ENCODE measurements around the gene PDLIM7. TPM values are rescaled to one million over a fixed set of nuclear protein-coding genes. Genes with fewer than 3 reads are reported as not detected.

Gene PDLIM7
- polyA plus RNA-seq, 1 of the 3 experiments (the other 2 are of a cell fraction): 206 TPM

DNA sequence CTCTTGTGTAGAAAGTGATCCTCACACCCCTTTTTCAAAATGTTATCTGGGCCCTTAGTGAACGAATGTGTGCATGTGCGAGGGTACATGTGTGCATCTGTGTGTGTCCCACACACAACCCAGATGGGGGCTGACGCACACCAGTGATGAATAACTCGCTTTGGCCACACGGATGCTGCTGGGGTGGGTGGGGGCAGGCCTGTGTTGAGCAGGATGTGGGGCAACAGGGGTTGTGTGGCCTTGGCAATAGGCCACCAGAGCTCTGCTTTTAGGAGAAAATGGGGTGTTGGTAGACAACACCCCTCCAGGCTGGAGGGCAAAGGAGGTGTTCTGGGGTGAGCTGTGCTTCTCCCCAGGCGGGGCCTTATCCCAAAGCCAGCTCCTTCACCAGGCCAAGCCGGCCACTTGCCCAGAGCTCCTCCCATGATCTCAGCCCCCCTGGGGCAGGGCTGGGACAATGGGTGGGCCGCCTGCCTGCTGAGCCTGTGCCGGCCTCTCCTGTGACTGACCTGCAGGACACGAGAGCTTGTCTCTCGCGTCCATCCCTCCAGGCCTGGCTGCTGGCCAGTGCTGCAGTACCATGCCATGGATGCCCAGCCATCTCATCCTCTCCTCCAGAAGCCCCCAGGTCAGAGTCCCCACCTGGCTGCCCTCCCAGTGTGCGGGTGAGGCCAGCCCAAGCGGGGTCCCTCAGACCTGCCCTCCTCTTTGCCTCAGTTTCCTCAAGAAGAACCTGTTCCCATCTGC lies 25.6 kb downstream of the PDLIM7 start (continued):
- no peak for TF ChIP-seq EZH2phosphoT487 (IDR thresholded peaks at IDR 0.05; ENCODE audit: borderline replicate concordance, low read depth)
- no peak for TF ChIP-seq POLR2AphosphoS5 (IDR thresholded peaks at IDR 0.05; ENCODE audit: low read depth, low read length)
- no peak for TF ChIP-seq FOXJ3 (CRISPR knock-in tag; IDR thresholded peaks at IDR 0.05)
- no peak for TF ChIP-seq GABPA (IDR thresholded peaks at IDR 0.05; ENCODE audit: low read depth)
- no peak for TF ChIP-seq RCOR1 (IDR thresholded peaks at IDR 0.05; ENCODE audit: low read length)
- TF ChIP-seq, protein P1, sequence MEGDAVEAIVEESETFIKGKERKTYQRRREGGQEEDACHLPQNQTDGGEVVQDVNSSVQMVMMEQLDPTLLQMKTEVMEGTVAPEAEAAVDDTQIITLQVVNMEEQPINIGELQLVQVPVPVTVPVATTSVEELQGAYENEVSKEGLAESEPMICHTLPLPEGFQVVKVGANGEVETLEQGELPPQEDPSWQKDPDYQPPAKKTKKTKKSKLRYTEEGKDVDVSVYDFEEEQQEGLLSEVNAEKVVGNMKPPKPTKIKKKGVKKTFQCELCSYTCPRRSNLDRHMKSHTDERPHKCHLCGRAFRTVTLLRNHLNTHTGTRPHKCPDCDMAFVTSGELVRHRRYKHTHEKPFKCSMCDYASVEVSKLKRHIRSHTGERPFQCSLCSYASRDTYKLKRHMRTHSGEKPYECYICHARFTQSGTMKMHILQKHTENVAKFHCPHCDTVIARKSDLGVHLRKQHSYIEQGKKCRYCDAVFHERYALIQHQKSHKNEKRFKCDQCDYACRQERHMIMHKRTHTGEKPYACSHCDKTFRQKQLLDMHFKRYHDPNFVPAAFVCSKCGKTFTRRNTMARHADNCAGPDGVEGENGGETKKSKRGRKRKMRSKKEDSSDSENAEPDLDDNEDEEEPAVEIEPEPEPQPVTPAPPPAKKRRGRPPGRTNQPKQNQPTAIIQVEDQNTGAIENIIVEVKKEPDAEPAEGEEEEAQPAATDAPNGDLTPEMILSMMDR (IDR thresholded peaks at IDR 0.05): no peak
- TF ChIP-seq, protein P2, sequence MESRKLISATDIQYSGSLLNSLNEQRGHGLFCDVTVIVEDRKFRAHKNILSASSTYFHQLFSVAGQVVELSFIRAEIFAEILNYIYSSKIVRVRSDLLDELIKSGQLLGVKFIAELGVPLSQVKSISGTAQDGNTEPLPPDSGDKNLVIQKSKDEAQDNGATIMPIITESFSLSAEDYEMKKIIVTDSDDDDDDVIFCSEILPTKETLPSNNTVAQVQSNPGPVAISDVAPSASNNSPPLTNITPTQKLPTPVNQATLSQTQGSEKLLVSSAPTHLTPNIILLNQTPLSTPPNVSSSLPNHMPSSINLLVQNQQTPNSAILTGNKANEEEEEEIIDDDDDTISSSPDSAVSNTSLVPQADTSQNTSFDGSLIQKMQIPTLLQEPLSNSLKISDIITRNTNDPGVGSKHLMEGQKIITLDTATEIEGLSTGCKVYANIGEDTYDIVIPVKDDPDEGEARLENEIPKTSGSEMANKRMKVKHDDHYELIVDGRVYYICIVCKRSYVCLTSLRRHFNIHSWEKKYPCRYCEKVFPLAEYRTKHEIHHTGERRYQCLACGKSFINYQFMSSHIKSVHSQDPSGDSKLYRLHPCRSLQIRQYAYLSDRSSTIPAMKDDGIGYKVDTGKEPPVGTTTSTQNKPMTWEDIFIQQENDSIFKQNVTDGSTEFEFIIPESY (IDR thresholded peaks at IDR 0.05; ENCODE audit: borderline replicate concordance, low read depth): no peak

GRCh38 chr5:177470759-177471536 lies 26.5 kb downstream of the PDLIM7 start:
- ChIA-PET CTCF (interaction anchor here (1.0 to 20.3 kb wide), 7 partner anchors 15 to 357 kb away, joined by 3 to 215 read pairs (median 12); partner anchors contain the start of gene PDLIM7), POLR2A (interaction anchor here (1.1 to 4.6 kb wide), 10 partner anchors 8 to 30 kb away, joined by 3 to 43 read pairs (median 10); partner anchors contain the start of gene PDLIM7)
- Histone ChIP-seq H2AFZ (ENCODE audit: low read depth) (no peak overlapping the region), H3K4me1 (ENCODE audit: control insufficient read depth in 1 of 2, insufficient read depth in 2 of 2, low read depth in 1 of 2, low read length in 1 of 2) (peaks cover 35 to 57% of the 10 kb centered on the region in 2 experiments; a peak in 3 of 4 replicates), H3K27ac (ENCODE audit: low read depth in 2 of 2, low read length in 1 of 2) (peak overlapping the region; percentile 38 to 53; a peak in 3 of 4 replicates), H3K79me2 (ENCODE audit: insufficient read depth) (peaks cover 63% of the 10 kb centered on the region), H3K4me2 (peak overlapping the region; percentile 100), H3K27me3 (ENCODE audit: insufficient read depth) (no peaks in the 10 kb centered on the region), H3K9ac (peak overlapping the region; percentile 81; the same call in 1 of the 2 replicates), H3K9me2 (no peaks in the 10 kb centered on the region), H4K20me1 (ENCODE audit: insufficient read depth) (peaks cover 60% of the 10 kb centered on the region), H3K9me3 (no peaks in the 10 kb centered on the region), H3K36me3 (replicated peaks in 1 of 2; ENCODE audit: control insufficient read depth in 1 of 2, insufficient read depth in 2 of 2, low read length in 1 of 2) (peaks cover 20 to 40% of the 10 kb centered on the region in 2 experiments), H3K4me3 (ENCODE audit: low read depth in 2 of 2, low read length in 1 of 2) (peak overlapping the region; percentile 96), H3F3A (replicated peaks; ENCODE audit: insufficient read depth) (peaks cover 19% of the 10 kb centered on the region)
- WGBS (ENCODE audit: low lambda C conversion rate): 81% methylated on average over 5 of the region's 10 CpGs
- no peak for DNase-seq
- TF ChIP-seq GABPA (IDR thresholded peaks at IDR 0.05; ENCODE audit: low read depth): no peak
- TF ChIP-seq, protein P3, sequence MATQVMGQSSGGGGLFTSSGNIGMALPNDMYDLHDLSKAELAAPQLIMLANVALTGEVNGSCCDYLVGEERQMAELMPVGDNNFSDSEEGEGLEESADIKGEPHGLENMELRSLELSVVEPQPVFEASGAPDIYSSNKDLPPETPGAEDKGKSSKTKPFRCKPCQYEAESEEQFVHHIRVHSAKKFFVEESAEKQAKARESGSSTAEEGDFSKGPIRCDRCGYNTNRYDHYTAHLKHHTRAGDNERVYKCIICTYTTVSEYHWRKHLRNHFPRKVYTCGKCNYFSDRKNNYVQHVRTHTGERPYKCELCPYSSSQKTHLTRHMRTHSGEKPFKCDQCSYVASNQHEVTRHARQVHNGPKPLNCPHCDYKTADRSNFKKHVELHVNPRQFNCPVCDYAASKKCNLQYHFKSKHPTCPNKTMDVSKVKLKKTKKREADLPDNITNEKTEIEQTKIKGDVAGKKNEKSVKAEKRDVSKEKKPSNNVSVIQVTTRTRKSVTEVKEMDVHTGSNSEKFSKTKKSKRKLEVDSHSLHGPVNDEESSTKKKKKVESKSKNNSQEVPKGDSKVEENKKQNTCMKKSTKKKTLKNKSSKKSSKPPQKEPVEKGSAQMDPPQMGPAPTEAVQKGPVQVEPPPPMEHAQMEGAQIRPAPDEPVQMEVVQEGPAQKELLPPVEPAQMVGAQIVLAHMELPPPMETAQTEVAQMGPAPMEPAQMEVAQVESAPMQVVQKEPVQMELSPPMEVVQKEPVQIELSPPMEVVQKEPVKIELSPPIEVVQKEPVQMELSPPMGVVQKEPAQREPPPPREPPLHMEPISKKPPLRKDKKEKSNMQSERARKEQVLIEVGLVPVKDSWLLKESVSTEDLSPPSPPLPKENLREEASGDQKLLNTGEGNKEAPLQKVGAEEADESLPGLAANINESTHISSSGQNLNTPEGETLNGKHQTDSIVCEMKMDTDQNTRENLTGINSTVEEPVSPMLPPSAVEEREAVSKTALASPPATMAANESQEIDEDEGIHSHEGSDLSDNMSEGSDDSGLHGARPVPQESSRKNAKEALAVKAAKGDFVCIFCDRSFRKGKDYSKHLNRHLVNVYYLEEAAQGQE (IDR thresholded peaks at IDR 0.05; ENCODE audit: low read depth, low read length): no peak
- TF ChIP-seq EP300 (IDR thresholded peaks at IDR 0.05; ENCODE audit: borderline replicate concordance in 1 of 2, low read depth in 1 of 2, low read length in 1 of 2): no peak
- no peak for TF ChIP-seq MXI1 (IDR thresholded peaks at IDR 0.05; ENCODE audit: low read depth, low read length)
- TF ChIP-seq CHD2 (IDR thresholded peaks at IDR 0.05; ENCODE audit: low read length, partially characterized antibody): no peak
- no peak for TF ChIP-seq FOXM1 (IDR thresholded peaks at IDR 0.05; ENCODE audit: low read depth)
- no peak for TF ChIP-seq TCF12 (IDR thresholded peaks at IDR 0.05)
- no peak for TF ChIP-seq FOSL2 (IDR thresholded peaks at IDR 0.05; ENCODE audit: borderline replicate concordance, low read depth)
- TF ChIP-seq TAF1 (IDR thresholded peaks at IDR 0.05; ENCODE audit: borderline replicate concordance, low read depth, low read length): no peak
- TF ChIP-seq JUND (IDR thresholded peaks at IDR 0.05): no peak
- TF ChIP-seq NRF1 (IDR thresholded peaks at IDR 0.05; ENCODE audit: low read depth, low read length): no peak
- no peak for TF ChIP-seq EZH2phosphoT487 (IDR thresholded peaks at IDR 0.05; ENCODE audit: borderline replicate concordance, low read depth)
- TF ChIP-seq SMC3 (IDR thresholded peaks at IDR 0.05; ENCODE audit: low read depth, low read length): no peak
- TF ChIP-seq GATA2 (CRISPR knock-in tag; IDR thresholded peaks at IDR 0.05): no peak
- no peak for TF ChIP-seq RFX5 (IDR thresholded peaks at IDR 0.05; ENCODE audit: low read length)
- TF ChIP-seq TEAD4 (IDR thresholded peaks at IDR 0.05; ENCODE audit: borderline replicate concordance, insufficient read depth): no peak
- no peak for TF ChIP-seq MEF2A (IDR thresholded peaks at IDR 0.05; ENCODE audit: borderline replicate concordance, low read depth)
